SJCRH30 (cell line): Measurements from ENCODE around the gene HNRNPAB. TPM values are rescaled to one million over a fixed set of nuclear protein-coding genes. Genes with fewer than 3 reads are reported as not detected.
A peak's percentile ranks its signal among the peaks of the same experiment; 100 is the strongest.

Experiments
- DNase-seq, 2 experiments: peaks; one replicate each; pipeline ENCODE4 v3.0.0-alpha.2; 2015 to 2020
- H3K27ac ChIP-seq: fragments of 250-450 bp; sonication (Bioruptor Pico); 2 replicates; pipeline ENCODE4 v1.5.1; 2020; ENCODE audit warnings: mild to moderate bottlenecking, moderate library complexity
- H3K27me3 ChIP-seq: fragments of 250-450 bp; sonication (Bioruptor Pico); 2 replicates; pipeline ENCODE4 v1.5.1; 2020; ENCODE audit warnings: mild to moderate bottlenecking, moderate library complexity
- H3K36me3 ChIP-seq: fragments of 250-450 bp; sonication (Bioruptor Pico); 2 replicates; pipeline ENCODE4 v1.5.1; 2020; ENCODE audit warnings: mild to moderate bottlenecking, moderate library complexity
- H3K4me1 ChIP-seq: fragments of 250-450 bp; sonication (Bioruptor Pico); 2 replicates; pipeline ENCODE4 v1.5.1; 2020; ENCODE audit warnings: mild to moderate bottlenecking, moderate library complexity
- H3K4me3 ChIP-seq: fragments of 250-450 bp; sonication (Bioruptor Pico); 2 replicates; pipeline ENCODE4 v1.5.1; 2020; ENCODE audit warnings: mild to moderate bottlenecking, moderate library complexity
- H3K9me3 ChIP-seq: fragments of 250-450 bp; sonication (Bioruptor Pico); replicated peaks from 2 replicates; pipeline ENCODE4 v1.5.1; 2020; ENCODE audit warnings: mild to moderate bottlenecking, moderate library complexity
- total RNA-seq: library from RNA; depleted of rRNA; stranded (reverse); fragments of >200 nt; shearing (Covaris generic); gene quantifications from 2 replicates; pipeline ENCODE4 v1.2.3, GENCODE V29; 2014; rRNA removed

The HNRNPAB gene
- 244 and 266 TPM in 2 replicates for total RNA-seq

- H3K27ac ChIP-seq = peak within 1 kb of the TSS; percentile 63
- H3K9me3 ChIP-seq = no peaks in the 10 kb centered on the region
- peaks cover 10% of the 10 kb centered on the region; the same call in 1 of the 2 replicates for H3K4me1 ChIP-seq
- no peaks in the 10 kb centered on the region for H3K27me3 ChIP-seq
- peaks cover 41% of the 10 kb centered on the region for H3K36me3 ChIP-seq
- DNase-seq = peak; percentile 94 to 98
- peak within 1 kb of the TSS; percentile 84 for H3K4me3 ChIP-seq
Observed at GRCh38 chr5:178204182-178204934, at the start of gene HNRNPAB. Gene HNRNPAB (plus strand): TSS chr5:178204533. CDS start chr5:178204838, 305 bp downstream.

- Histone ChIP-seq H3K27ac (no peak overlapping the region), H3K4me1 (peaks cover 2% of the 10 kb centered on the region; the same call in 1 of the 2 replicates), H3K4me3 (no peak overlapping the region), H3K27me3 (no peaks in the 10 kb centered on the region), H3K9me3 (no peaks in the 10 kb centered on the region), H3K36me3 (peaks cover 20% of the 10 kb centered on the region)
- DNase-seq = no peak
Observed at GRCh38 chr5:178155065-178155464, 49.3 kb upstream of the HNRNPAB start.

GRCh38 chr5:178160176-178160575 lies 44.2 kb upstream of the HNRNPAB start:
- DNase-seq = peak; percentile 44 to 64
- H3K4me1 ChIP-seq = peaks cover 4% of the 10 kb centered on the region; the same call in 1 of the 2 replicates

GRCh38 chr5:178162481-178162880 lies 41.9 kb upstream of the HNRNPAB start:
- Histone ChIP-seq H3K9me3 (no peaks in the 10 kb centered on the region), H3K4me1 (peaks cover 4% of the 10 kb centered on the region; the same call in 1 of the 2 replicates), H3K27me3 (peaks cover 10% of the 10 kb centered on the region; the same call in 1 of the 2 replicates), H3K4me3 (no peak overlapping the region), H3K36me3 (no peaks in the 10 kb centered on the region), H3K27ac (no peak overlapping the region)
- DNase-seq = no peak

More at GRCh38 chr5:178160176-178160575, 44.2 kb upstream of the HNRNPAB start:
- no peak overlapping the region for H3K27ac ChIP-seq
- H3K9me3 ChIP-seq = no peaks in the 10 kb centered on the region
- peaks cover 9% of the 10 kb centered on the region; the same call in 1 of the 2 replicates for H3K27me3 ChIP-seq
- no peak overlapping the region for H3K4me3 ChIP-seq
- H3K36me3 ChIP-seq = no peaks in the 10 kb centered on the region

GRCh38 chr5:178163772-178164735 lies 40.3 kb upstream of the HNRNPAB start:
- Histone ChIP-seq H3K9me3 (no peaks in the 10 kb centered on the region), H3K27me3 (peaks cover 10% of the 10 kb centered on the region; the same call in 1 of the 2 replicates), H3K27ac (no peak overlapping the region), H3K4me1 (peaks cover 4% of the 10 kb centered on the region; the same call in 1 of the 2 replicates), H3K36me3 (no peaks in the 10 kb centered on the region), H3K4me3 (no peak overlapping the region)
- DNase-seq = peak; percentile 86 to 95

GRCh38 chr5:178165581-178165980 lies 38.8 kb upstream of the HNRNPAB start:
- Histone ChIP-seq H3K36me3 (no peaks in the 10 kb centered on the region), H3K27me3 (peaks cover 10% of the 10 kb centered on the region; the same call in 1 of the 2 replicates), H3K4me1 (no peaks in the 10 kb centered on the region), H3K9me3 (no peaks in the 10 kb centered on the region), H3K27ac (no peak overlapping the region), H3K4me3 (no peak overlapping the region)
- DNase-seq = no peak

- H3K4me1 ChIP-seq = no peaks in the 10 kb centered on the region
- no peak overlapping the region for H3K4me3 ChIP-seq
- no peaks in the 10 kb centered on the region for H3K9me3 ChIP-seq
- no peak for DNase-seq
- no peak overlapping the region for H3K27ac ChIP-seq
- no peaks in the 10 kb centered on the region for H3K27me3 ChIP-seq
- H3K36me3 ChIP-seq = no peaks in the 10 kb centered on the region
Observed at GRCh38 chr5:178170455-178170854, 33.9 kb upstream of the HNRNPAB start.

GRCh38 chr5:178174456-178174855 lies 29.9 kb upstream of the HNRNPAB start:
- Histone ChIP-seq H3K4me1 (no peaks in the 10 kb centered on the region), H3K36me3 (no peaks in the 10 kb centered on the region)

GRCh38 chr5:178176791-178177190 lies 27.5 kb upstream of the HNRNPAB start:
- no peak for DNase-seq
- H3K27ac ChIP-seq = no peak overlapping the region
- H3K36me3 ChIP-seq = no peaks in the 10 kb centered on the region
- H3K9me3 ChIP-seq = no peaks in the 10 kb centered on the region
- H3K27me3 ChIP-seq = no peaks in the 10 kb centered on the region
- no peak overlapping the region for H3K4me3 ChIP-seq
- H3K4me1 ChIP-seq = no peaks in the 10 kb centered on the region

More at GRCh38 chr5:178174456-178174855, 29.9 kb upstream of the HNRNPAB start:
- DNase-seq = no peak
- no peak overlapping the region for H3K4me3 ChIP-seq
- no peaks in the 10 kb centered on the region for H3K27me3 ChIP-seq
- no peaks in the 10 kb centered on the region for H3K9me3 ChIP-seq
- H3K27ac ChIP-seq = no peak overlapping the region

GRCh38 chr5:178177569-178177968 lies 26.8 kb upstream of the HNRNPAB start:
- Histone ChIP-seq H3K27me3 (no peaks in the 10 kb centered on the region), H3K27ac (no peak overlapping the region), H3K9me3 (no peaks in the 10 kb centered on the region), H3K4me3 (no peak overlapping the region), H3K4me1 (no peaks in the 10 kb centered on the region), H3K36me3 (no peaks in the 10 kb centered on the region)
- no peak for DNase-seq

- DNase-seq = no peak
- Histone ChIP-seq H3K27me3 (no peaks in the 10 kb centered on the region), H3K4me1 (no peaks in the 10 kb centered on the region), H3K36me3 (no peaks in the 10 kb centered on the region), H3K4me3 (no peak overlapping the region), H3K9me3 (no peaks in the 10 kb centered on the region), H3K27ac (no peak overlapping the region)
Observed at GRCh38 chr5:178180141-178180863, 24.0 kb upstream of the HNRNPAB start.

GRCh38 chr5:178182158-178182876 lies 22.0 kb upstream of the HNRNPAB start:
- Histone ChIP-seq H3K4me3 (no peak overlapping the region), H3K9me3 (no peaks in the 10 kb centered on the region), H3K36me3 (no peaks in the 10 kb centered on the region), H3K27me3 (no peaks in the 10 kb centered on the region), H3K27ac (no peak overlapping the region), H3K4me1 (no peaks in the 10 kb centered on the region)
- no peak for DNase-seq

GRCh38 chr5:178186427-178186826 lies 17.9 kb upstream of the HNRNPAB start:
- no peaks in the 10 kb centered on the region for H3K27me3 ChIP-seq
- DNase-seq = no peak
- H3K27ac ChIP-seq = no peak overlapping the region
- no peak overlapping the region for H3K4me3 ChIP-seq
- no peaks in the 10 kb centered on the region for H3K9me3 ChIP-seq
- no peaks in the 10 kb centered on the region for H3K36me3 ChIP-seq
- H3K4me1 ChIP-seq = no peaks in the 10 kb centered on the region

- Histone ChIP-seq H3K4me1 (no peaks in the 10 kb centered on the region), H3K27me3 (no peaks in the 10 kb centered on the region), H3K36me3 (no peaks in the 10 kb centered on the region), H3K4me3 (no peak within 1 kb of the TSS), H3K27ac (no peak within 1 kb of the TSS), H3K9me3 (no peaks in the 10 kb centered on the region)
- no peak for DNase-seq
Observed at GRCh38 chr5:178187014-178187413, 17.3 kb upstream of the HNRNPAB start, which contains the start of gene GMCL2. Gene GMCL2 (minus strand): TSS chr5:178187371. CDS start chr5:178187299, 72 bp downstream.
